ENCODE measurements around the gene ATL1. TPM values are rescaled to one million over a fixed set of nuclear protein-coding genes. Genes with fewer than 3 reads are reported as not detected.

Gene ATL1
- total and polyA plus RNA-seq, 2 of the 8 experiments (the other 6 are each of a cell fraction or from before 2014, with no cell fraction given): 4.0 to 5.9 TPM

DNA sequence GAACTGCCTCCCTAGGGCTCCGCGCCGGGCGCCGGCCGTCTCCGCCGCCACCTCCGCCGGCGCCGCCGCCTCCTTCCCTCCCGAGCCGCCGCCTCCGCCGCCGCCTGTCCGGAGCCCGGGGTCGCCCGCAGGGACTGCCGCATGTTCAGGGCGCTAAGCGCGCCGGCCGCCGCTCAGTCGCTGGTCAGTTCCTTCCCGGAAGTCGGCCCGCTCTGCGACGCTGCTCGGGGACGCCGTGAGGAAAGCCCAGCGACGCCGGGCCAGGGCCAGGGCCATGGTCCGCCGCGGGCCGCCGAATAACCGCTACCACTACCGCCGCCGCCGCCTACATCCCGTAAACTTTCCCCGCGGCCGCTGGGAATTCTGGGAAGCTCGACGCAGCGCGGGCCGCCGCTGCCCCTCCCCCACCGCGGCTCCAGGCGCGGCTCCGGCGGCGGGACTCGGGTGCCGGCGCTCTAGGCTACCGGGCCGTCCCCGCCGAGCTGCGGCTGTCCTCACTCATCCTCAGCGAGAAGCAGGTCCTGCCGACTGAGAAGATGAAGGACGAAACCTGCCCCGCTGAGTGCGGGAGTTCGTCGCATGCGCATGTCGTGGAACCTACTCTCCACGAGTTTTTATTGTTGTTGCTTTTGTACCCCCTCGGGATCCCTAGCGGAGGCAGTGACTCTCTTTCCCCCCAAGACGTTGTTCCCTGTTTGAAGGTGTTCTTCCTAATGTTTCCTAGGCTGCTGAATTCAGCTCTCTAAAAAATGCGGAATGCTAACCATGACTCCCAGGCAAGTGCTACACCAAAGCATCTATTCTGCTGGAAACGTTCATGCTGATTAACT lies 108.3 kb downstream of the ATL1 start, which contains the start of gene SAV1 (continued):
- no peak for TF ChIP-seq SP1 (IDR thresholded peaks at IDR 0.05; ENCODE audit: low read depth, low read length)
- peak; percentile 91 for TF ChIP-seq TAF7 (optimal IDR thresholded peaks at IDR 0.05; ENCODE audit: borderline replicate concordance, low read depth, low read length)
- TF ChIP-seq RXRA (IDR thresholded peaks at IDR 0.05; ENCODE audit: insufficient read depth, low read depth, low read length): no peak
- no peak for TF ChIP-seq POU5F1 (IDR thresholded peaks at IDR 0.05; ENCODE audit: low read depth, low read length)
- TF ChIP-seq FOSL1 (IDR thresholded peaks at IDR 0.05; ENCODE audit: insufficient read depth, low read depth, low read length): no peak
- TF ChIP-seq CHD1 (IDR thresholded peaks at IDR 0.05; ENCODE audit: low read depth, low read length): no peak
- TF ChIP-seq CBX8 (IDR thresholded peaks at IDR 0.05; ENCODE audit: borderline replicate concordance, low read depth, low read length): no peak
- peak; percentile 97 for TF ChIP-seq ASH2L (IDR thresholded peaks at IDR 0.05; ENCODE audit: low read length)
- TF ChIP-seq, protein P1, sequence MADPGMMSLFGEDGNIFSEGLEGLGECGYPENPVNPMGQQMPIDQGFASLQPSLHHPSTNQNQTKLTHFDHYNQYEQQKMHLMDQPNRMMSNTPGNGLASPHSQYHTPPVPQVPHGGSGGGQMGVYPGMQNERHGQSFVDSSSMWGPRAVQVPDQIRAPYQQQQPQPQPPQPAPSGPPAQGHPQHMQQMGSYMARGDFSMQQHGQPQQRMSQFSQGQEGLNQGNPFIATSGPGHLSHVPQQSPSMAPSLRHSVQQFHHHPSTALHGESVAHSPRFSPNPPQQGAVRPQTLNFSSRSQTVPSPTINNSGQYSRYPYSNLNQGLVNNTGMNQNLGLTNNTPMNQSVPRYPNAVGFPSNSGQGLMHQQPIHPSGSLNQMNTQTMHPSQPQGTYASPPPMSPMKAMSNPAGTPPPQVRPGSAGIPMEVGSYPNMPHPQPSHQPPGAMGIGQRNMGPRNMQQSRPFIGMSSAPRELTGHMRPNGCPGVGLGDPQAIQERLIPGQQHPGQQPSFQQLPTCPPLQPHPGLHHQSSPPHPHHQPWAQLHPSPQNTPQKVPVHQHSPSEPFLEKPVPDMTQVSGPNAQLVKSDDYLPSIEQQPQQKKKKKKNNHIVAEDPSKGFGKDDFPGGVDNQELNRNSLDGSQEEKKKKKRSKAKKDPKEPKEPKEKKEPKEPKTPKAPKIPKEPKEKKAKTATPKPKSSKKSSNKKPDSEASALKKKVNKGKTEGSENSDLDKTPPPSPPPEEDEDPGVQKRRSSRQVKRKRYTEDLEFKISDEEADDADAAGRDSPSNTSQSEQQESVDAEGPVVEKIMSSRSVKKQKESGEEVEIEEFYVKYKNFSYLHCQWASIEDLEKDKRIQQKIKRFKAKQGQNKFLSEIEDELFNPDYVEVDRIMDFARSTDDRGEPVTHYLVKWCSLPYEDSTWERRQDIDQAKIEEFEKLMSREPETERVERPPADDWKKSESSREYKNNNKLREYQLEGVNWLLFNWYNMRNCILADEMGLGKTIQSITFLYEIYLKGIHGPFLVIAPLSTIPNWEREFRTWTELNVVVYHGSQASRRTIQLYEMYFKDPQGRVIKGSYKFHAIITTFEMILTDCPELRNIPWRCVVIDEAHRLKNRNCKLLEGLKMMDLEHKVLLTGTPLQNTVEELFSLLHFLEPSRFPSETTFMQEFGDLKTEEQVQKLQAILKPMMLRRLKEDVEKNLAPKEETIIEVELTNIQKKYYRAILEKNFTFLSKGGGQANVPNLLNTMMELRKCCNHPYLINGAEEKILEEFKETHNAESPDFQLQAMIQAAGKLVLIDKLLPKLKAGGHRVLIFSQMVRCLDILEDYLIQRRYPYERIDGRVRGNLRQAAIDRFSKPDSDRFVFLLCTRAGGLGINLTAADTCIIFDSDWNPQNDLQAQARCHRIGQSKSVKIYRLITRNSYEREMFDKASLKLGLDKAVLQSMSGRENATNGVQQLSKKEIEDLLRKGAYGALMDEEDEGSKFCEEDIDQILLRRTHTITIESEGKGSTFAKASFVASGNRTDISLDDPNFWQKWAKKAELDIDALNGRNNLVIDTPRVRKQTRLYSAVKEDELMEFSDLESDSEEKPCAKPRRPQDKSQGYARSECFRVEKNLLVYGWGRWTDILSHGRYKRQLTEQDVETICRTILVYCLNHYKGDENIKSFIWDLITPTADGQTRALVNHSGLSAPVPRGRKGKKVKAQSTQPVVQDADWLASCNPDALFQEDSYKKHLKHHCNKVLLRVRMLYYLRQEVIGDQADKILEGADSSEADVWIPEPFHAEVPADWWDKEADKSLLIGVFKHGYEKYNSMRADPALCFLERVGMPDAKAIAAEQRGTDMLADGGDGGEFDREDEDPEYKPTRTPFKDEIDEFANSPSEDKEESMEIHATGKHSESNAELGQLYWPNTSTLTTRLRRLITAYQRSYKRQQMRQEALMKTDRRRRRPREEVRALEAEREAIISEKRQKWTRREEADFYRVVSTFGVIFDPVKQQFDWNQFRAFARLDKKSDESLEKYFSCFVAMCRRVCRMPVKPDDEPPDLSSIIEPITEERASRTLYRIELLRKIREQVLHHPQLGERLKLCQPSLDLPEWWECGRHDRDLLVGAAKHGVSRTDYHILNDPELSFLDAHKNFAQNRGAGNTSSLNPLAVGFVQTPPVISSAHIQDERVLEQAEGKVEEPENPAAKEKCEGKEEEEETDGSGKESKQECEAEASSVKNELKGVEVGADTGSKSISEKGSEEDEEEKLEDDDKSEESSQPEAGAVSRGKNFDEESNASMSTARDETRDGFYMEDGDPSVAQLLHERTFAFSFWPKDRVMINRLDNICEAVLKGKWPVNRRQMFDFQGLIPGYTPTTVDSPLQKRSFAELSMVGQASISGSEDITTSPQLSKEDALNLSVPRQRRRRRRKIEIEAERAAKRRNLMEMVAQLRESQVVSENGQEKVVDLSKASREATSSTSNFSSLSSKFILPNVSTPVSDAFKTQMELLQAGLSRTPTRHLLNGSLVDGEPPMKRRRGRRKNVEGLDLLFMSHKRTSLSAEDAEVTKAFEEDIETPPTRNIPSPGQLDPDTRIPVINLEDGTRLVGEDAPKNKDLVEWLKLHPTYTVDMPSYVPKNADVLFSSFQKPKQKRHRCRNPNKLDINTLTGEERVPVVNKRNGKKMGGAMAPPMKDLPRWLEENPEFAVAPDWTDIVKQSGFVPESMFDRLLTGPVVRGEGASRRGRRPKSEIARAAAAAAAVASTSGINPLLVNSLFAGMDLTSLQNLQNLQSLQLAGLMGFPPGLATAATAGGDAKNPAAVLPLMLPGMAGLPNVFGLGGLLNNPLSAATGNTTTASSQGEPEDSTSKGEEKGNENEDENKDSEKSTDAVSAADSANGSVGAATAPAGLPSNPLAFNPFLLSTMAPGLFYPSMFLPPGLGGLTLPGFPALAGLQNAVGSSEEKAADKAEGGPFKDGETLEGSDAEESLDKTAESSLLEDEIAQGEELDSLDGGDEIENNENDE (IDR thresholded peaks at IDR 0.05; ENCODE audit: insufficient replicate concordance, low read length): no peak
- TF ChIP-seq RAD21 (IDR thresholded peaks at IDR 0.05 in 1 of 2, conservative IDR thresholded peaks at IDR 0.05 in 1 of 2; ENCODE audit: low read depth in 2 of 2, low read length in 2 of 2): no peak; a peak in 1 of 4 replicates

Measured in H1 (cell line).